PC-3 (cell line): Measurements from ENCODE around the gene PRPH. TPM values are rescaled to one million over a fixed set of nuclear protein-coding genes. Genes with fewer than 3 reads are reported as not detected.

Experiments used
- ATAC-seq: fragments of 200-7000 bp; cut with Tn5 transposase; 2 replicates; pipeline ENCODE4 v1.9.1; 2020; ENCODE audit warnings: mild to moderate bottlenecking, moderate library complexity
- BruUV-seq: library from RNA; stranded (reverse); fragments of 400-500 nt; replicated peaks from 2 replicates; lab custom pipeline; 2021; lab: Mats Ljungman, UMichigan
- CTCF ChIA-PET: fragments of 300-600 bp; sonication (Branson Sonifier 250); formaldehyde crosslinking; loops from one replicate; lab custom pipeline; 2022; ENCODE audit warnings: antibody characterized with exemption; lab: Charles Lee
- POLR2A ChIA-PET: fragments of 300-600 bp; sonication (Branson Sonifier 250); formaldehyde crosslinking; loops from one replicate; lab custom pipeline; 2022; ENCODE audit warnings: antibody characterized with exemption; ENCODE audit not compliant: unreplicated experiment; lab: Charles Lee
- DNase-seq: peaks from one replicate; pipeline ENCODE4 v3.0.0-alpha.2; 2015
- H2AFZ ChIP-seq: fragments of 300-600 bp; sonication (generic); 2 replicates; pipeline ENCODE4 v1.6.0; 2016; ENCODE audit warnings: antibody characterized with exemption, low read length
- H3F3A ChIP-seq: fragments of 300-600 bp; sonication (generic); one replicate; pipeline ENCODE4 v1.6.0; 2017; ENCODE audit warnings: antibody characterized with exemption, low read length, control low read depth, mild to moderate bottlenecking; ENCODE audit not compliant: unreplicated experiment
- H3K27ac ChIP-seq: fragments of 300-600 bp; sonication (generic); 2 replicates; pipeline ENCODE4 v1.5.1; 2016; ENCODE audit warnings: mild to moderate bottlenecking, low read length
- H3K27me3 ChIP-seq: fragments of 300-600 bp; sonication (generic); 2 replicates; pipeline ENCODE4 v1.6.1; 2016; ENCODE audit warnings: low read length, mixed read lengths
- H3K36me3 ChIP-seq: fragments of 300-600 bp; sonication (generic); 2 replicates; pipeline ENCODE4 v1.6.1; 2016; ENCODE audit warnings: low read depth, mixed run types, low read length, mixed read lengths
- H3K4me1 ChIP-seq: fragments of 300-600 bp; sonication (generic); 2 replicates; pipeline ENCODE4 v1.5.1; 2016; ENCODE audit warnings: low read length; ENCODE audit not compliant: insufficient read depth
- H3K4me2 ChIP-seq: fragments of 300-600 bp; sonication (generic); 2 replicates; pipeline ENCODE4 v1.6.0; 2016; ENCODE audit warnings: low read length
- H3K4me3 ChIP-seq: fragments of 300-600 bp; sonication (generic); 2 replicates; pipeline ENCODE4 v1.5.1; 2016; ENCODE audit warnings: mild to moderate bottlenecking, low read length, mixed read lengths
- H3K79me2 ChIP-seq: fragments of 300-600 bp; sonication (generic); 2 replicates; pipeline ENCODE4 v1.6.1; 2017; ENCODE audit warnings: low read length, mixed read lengths
- H3K9ac ChIP-seq: fragments of 300-600 bp; sonication (generic); 2 replicates; pipeline ENCODE4 v1.6.0; 2016; ENCODE audit warnings: mild to moderate bottlenecking, low read length
- H3K9me2 ChIP-seq: fragments of 300-600 bp; sonication (generic); replicated peaks from 2 replicates; pipeline ENCODE4 v1.6.1; 2016; ENCODE audit warnings: mixed run types, low read length, mixed read lengths
- H3K9me3 ChIP-seq: fragments of 300-600 bp; sonication (generic); 2 replicates; pipeline ENCODE4 v1.6.1; 2016; ENCODE audit warnings: low read length, mixed read lengths
- H4K20me1 ChIP-seq: fragments of 300-600 bp; sonication (generic); 2 replicates; pipeline ENCODE4 v1.6.1; 2016; ENCODE audit warnings: low read length, mixed read lengths
- EZH2 ChIP-seq: fragments of 300-600 bp; sonication (generic); IDR thresholded peaks from one replicate; pipeline ENCODE4 v1.6.1; 2017; ENCODE audit warnings: antibody characterized with exemption, mild to moderate bottlenecking, low read length; ENCODE audit not compliant: unreplicated experiment
- EZH2phosphoT487 ChIP-seq: fragments of 300-600 bp; sonication (generic); IDR thresholded peaks from 2 replicates; pipeline ENCODE4 v1.6.1; 2018; ENCODE audit warnings: mild to moderate bottlenecking, antibody characterized with exemption, low read length, borderline replicate concordance
- intact Hi-C: fragments of 100-400 bp; cut with micrococcal nuclease; formaldehyde crosslinking; loops from 2 replicates; pipeline ENCODE4 v1.9.0; 2023
- total RNA-seq: library from RNA; depleted of rRNA; stranded (reverse); fragments of >200 nt; gene quantifications from 2 replicates; pipeline ENCODE4 v1.2.3, GENCODE V29; 2014
- TF ChIP-seq, protein P1 (sequence below): fragments of 300-600 bp; sonication (generic); conservative IDR thresholded peaks from 2 replicates; pipeline ENCODE4 v1.5.1; 2017; ENCODE audit warnings: antibody characterized with exemption, low read depth, mild to moderate bottlenecking, low read length

PRPH gene
- total RNA-seq, 1 experiment from 2014 or later, result 0.15 TPM

DNA sequence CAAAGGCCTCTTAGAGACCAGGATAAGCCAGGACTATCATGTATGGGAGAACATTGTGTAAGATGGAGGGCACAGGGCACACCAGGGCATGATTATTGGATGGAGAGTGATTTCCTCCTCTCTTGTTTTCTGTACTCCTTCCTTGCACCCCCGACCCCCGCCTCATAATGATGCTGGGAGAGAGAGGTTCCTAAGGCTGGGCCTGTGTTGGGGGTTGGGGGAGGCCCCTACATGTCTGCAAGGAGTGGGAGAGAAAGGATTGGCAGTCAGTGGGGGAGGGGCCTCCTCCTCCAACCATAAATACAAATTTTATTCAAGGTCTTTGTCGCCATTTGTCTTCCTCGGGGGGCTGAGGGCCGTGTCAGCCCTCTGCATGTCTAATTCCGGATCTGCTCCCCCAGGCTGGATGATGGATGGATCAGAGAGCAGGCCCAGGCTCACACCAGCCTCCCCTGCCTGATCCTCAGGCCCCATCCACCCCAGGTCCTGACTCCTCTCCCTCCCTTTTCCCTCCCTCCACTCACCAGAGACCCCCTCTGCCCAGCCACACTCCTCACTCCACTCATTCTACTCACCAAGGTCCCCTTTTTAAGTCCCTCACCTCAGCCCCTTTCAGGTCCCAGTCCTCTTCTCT, 44.0 kb downstream of the PRPH start:
- H4K20me1 ChIP-seq, result no peaks in the 10 kb centered on the region
- H3K4me1 ChIP-seq, result peaks cover 8% of the 10 kb centered on the region; the same call in 1 of the 2 replicates
- no peak overlapping the region for H3K9ac ChIP-seq
- no peaks in the 10 kb centered on the region for H3K27me3 ChIP-seq
- no peaks in the 10 kb centered on the region for H3K79me2 ChIP-seq
- no peaks in the 10 kb centered on the region for H3F3A ChIP-seq
- H3K36me3 ChIP-seq, result no peaks in the 10 kb centered on the region
- ChIA-PET CTCF (no interaction called here), POLR2A (interaction anchor here (0.6 kb wide), 1 partner anchor 15 kb away, joined by 7 read pairs; no protein-coding TSS in a partner anchor)
- H3K4me3 ChIP-seq, result no peak overlapping the region
- DNase-seq (no peak), ATAC-seq (no peak)
- H2AFZ ChIP-seq, result no peak overlapping the region
- BruUV-seq, result no TSS peak
- H3K27ac ChIP-seq, result no peak overlapping the region
- no peak for TF ChIP-seq EZH2phosphoT487
- TF ChIP-seq, protein P1, sequence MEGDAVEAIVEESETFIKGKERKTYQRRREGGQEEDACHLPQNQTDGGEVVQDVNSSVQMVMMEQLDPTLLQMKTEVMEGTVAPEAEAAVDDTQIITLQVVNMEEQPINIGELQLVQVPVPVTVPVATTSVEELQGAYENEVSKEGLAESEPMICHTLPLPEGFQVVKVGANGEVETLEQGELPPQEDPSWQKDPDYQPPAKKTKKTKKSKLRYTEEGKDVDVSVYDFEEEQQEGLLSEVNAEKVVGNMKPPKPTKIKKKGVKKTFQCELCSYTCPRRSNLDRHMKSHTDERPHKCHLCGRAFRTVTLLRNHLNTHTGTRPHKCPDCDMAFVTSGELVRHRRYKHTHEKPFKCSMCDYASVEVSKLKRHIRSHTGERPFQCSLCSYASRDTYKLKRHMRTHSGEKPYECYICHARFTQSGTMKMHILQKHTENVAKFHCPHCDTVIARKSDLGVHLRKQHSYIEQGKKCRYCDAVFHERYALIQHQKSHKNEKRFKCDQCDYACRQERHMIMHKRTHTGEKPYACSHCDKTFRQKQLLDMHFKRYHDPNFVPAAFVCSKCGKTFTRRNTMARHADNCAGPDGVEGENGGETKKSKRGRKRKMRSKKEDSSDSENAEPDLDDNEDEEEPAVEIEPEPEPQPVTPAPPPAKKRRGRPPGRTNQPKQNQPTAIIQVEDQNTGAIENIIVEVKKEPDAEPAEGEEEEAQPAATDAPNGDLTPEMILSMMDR, result no peak
- TF ChIP-seq EZH2, result no peak
- H3K9me3 ChIP-seq, result no peaks in the 10 kb centered on the region
- intact Hi-C loops, result no loop called here
- no peak overlapping the region for H3K4me2 ChIP-seq
- no peaks in the 10 kb centered on the region for H3K9me2 ChIP-seq

DNA sequence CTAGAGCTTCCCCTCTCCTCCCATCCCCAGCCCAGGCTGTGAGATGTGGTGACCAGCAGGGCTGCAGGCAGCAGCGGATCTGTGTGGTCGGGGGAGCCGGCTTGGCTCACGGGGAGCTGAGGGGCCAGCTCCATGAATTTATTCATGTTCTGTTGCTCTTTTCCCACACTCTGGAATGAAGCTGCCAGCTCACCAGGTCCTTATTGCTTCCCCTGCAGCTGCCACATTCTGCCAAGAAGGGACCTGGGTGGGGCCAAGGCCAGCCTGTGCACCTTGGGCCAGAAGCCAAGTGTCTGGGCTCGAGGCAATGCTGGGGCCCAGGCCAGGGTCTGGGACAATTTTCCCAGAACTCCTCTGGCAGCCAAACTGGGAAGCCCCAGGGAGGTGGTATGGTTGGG, 44.5 kb downstream of the PRPH start:
- intact Hi-C loops, result no loop called here
- Histone ChIP-seq H3K9me3 (no peaks in the 10 kb centered on the region), H3K27ac (no peak overlapping the region), H3K4me2 (no peak overlapping the region), H3K9me2 (no peaks in the 10 kb centered on the region), H3K36me3 (no peaks in the 10 kb centered on the region), H3K4me3 (no peak overlapping the region), H3F3A (no peaks in the 10 kb centered on the region), H3K4me1 (peaks cover 8% of the 10 kb centered on the region; the same call in 1 of the 2 replicates), H3K9ac (no peak overlapping the region), H3K79me2 (no peaks in the 10 kb centered on the region), H4K20me1 (no peaks in the 10 kb centered on the region), H3K27me3 (no peaks in the 10 kb centered on the region), H2AFZ (no peak overlapping the region)
- DNase-seq (no peak), ATAC-seq (no peak)
- no peak for TF ChIP-seq EZH2
- TF ChIP-seq EZH2phosphoT487, result no peak
- TF ChIP-seq, protein P1, result no peak
- POLR2A ChIA-PET, result no interaction called here
- CTCF ChIA-PET, result no interaction called here
- no TSS peak for BruUV-seq
